MM.1S (cell line): ENCODE results near the gene SHC2.

Experiments used
- DNase-seq: peaks from one replicate; pipeline ENCODE4 v3.0.0-alpha.2; 2015
- H2AFZ ChIP-seq: fragments of 300-600 bp; sonication (generic); 2 replicates; pipeline ENCODE4 v1.6.0; 2016; ENCODE audit warnings: antibody characterized with exemption, low read length
- H3F3A ChIP-seq: fragments of 300-600 bp; sonication (generic); 2 replicates; pipeline ENCODE4 v1.6.1; 2016; ENCODE audit warnings: mild to moderate bottlenecking, antibody characterized with exemption, low read length, moderate library complexity, mixed read lengths; ENCODE audit not compliant: insufficient read depth
- H3K27ac ChIP-seq: fragments of 300-600 bp; sonication (generic); 2 replicates; pipeline ENCODE4 v1.5.1; 2016; ENCODE audit warnings: mild to moderate bottlenecking, low read length
- H3K27me3 ChIP-seq: fragments of 300-600 bp; sonication (generic); replicated peaks from 2 replicates; pipeline ENCODE4 v1.6.0; 2016; ENCODE audit warnings: low read length; ENCODE audit not compliant: insufficient read depth
- H3K36me3 ChIP-seq: fragments of 300-600 bp; sonication (generic); replicated peaks from 2 replicates; pipeline ENCODE4 v1.6.1; 2016; ENCODE audit warnings: mild to moderate bottlenecking, low read length, mixed read lengths; ENCODE audit not compliant: insufficient read depth
- H3K4me1 ChIP-seq: fragments of 300-600 bp; sonication (generic); 2 replicates; pipeline ENCODE4 v1.6.1; 2016; ENCODE audit warnings: low read length, mixed read lengths
- H3K4me2 ChIP-seq: fragments of 300-600 bp; sonication (generic); 2 replicates; pipeline ENCODE4 v1.6.0; 2016; ENCODE audit warnings: low read depth, low read length
- H3K4me3 ChIP-seq: fragments of 300-600 bp; sonication (generic); 2 replicates; pipeline ENCODE4 v1.5.1; 2016; ENCODE audit warnings: low read length, mixed read lengths
- H3K79me2 ChIP-seq: fragments of 300-600 bp; sonication (generic); 2 replicates; pipeline ENCODE4 v1.6.1; 2016; ENCODE audit warnings: mixed run types, low read length, mixed read lengths
- H3K9ac ChIP-seq: fragments of 300-600 bp; sonication (generic); 2 replicates; pipeline ENCODE4 v1.6.1; 2016; ENCODE audit warnings: low read length, mixed read lengths
- H3K9me2 ChIP-seq: fragments of 300-600 bp; sonication (generic); replicated peaks from 2 replicates; pipeline ENCODE4 v1.6.1; 2016; ENCODE audit warnings: mild to moderate bottlenecking, low read length, mixed read lengths; ENCODE audit not compliant: insufficient read depth
- H3K9me3 ChIP-seq: fragments of 300-600 bp; sonication (generic); replicated peaks from 2 replicates; pipeline ENCODE4 v1.6.1; 2016; ENCODE audit warnings: mild to moderate bottlenecking, low read length, mixed read lengths; ENCODE audit not compliant: insufficient read depth
- H4K20me1 ChIP-seq: fragments of 300-600 bp; sonication (generic); 2 replicates; pipeline ENCODE4 v1.6.1; 2016; ENCODE audit warnings: mild to moderate bottlenecking, low read length, moderate library complexity, mixed read lengths; ENCODE audit not compliant: insufficient read depth
- CTCF ChIP-seq: fragments of 300-600 bp; sonication (generic); IDR thresholded peaks from 2 replicates; pipeline ENCODE4 v1.5.1; 2016; ENCODE audit warnings: antibody characterized with exemption, low read length, mixed read lengths
- EZH2 ChIP-seq: fragments of 300-600 bp; sonication (generic); optimal IDR thresholded peaks from 2 replicates; pipeline ENCODE3; 2017; ENCODE audit warnings: low read depth, mild to moderate bottlenecking, antibody characterized with exemption, low read length, mixed read lengths
- EZH2phosphoT487 ChIP-seq: fragments of 300-600 bp; sonication (generic); IDR thresholded peaks from 2 replicates; pipeline ENCODE4 v1.6.1; 2018; ENCODE audit warnings: antibody characterized with exemption, low read length

SHC2 gene

GRCh38 chr19:504616-505015, 43.8 kb upstream of the SHC2 start:
- H3K9ac ChIP-seq: no peak overlapping the region
- peaks cover 7% of the 10 kb centered on the region; the same call in 1 of the 2 replicates for H3K4me1 ChIP-seq
- no peak for TF ChIP-seq CTCF
- no peak for TF ChIP-seq EZH2
- no peak for TF ChIP-seq EZH2phosphoT487

GRCh38 chr19:501646-502045, 40.8 kb upstream of the SHC2 start:
- DNase-seq: no peak
- Histone ChIP-seq H4K20me1 (no peaks in the 10 kb centered on the region), H3K4me2 (no peak overlapping the region), H3K36me3 (no peaks in the 10 kb centered on the region), H3K27me3 (peaks cover 56% of the 10 kb centered on the region), H3K9me2 (no peaks in the 10 kb centered on the region), H2AFZ (no peak overlapping the region), H3F3A (no peaks in the 10 kb centered on the region; the same call in 1 of the 2 replicates), H3K4me1 (no peaks in the 10 kb centered on the region), H3K79me2 (no peaks in the 10 kb centered on the region), H3K9me3 (no peaks in the 10 kb centered on the region), H3K4me3 (no peak overlapping the region), H3K27ac (no peak overlapping the region), H3K9ac (no peak overlapping the region)
- TF ChIP-seq EZH2 (no peak), EZH2phosphoT487 (no peak), CTCF (no peak)

More at GRCh38 chr19:504616-505015, 43.8 kb upstream of the SHC2 start:
- H3K9me3 ChIP-seq: no peaks in the 10 kb centered on the region
- H3K27ac ChIP-seq: no peak overlapping the region
- no peaks in the 10 kb centered on the region for H4K20me1 ChIP-seq
- no peak for DNase-seq
- peaks cover 45% of the 10 kb centered on the region for H3K27me3 ChIP-seq
- H3K79me2 ChIP-seq: peaks cover 14% of the 10 kb centered on the region
- no peaks in the 10 kb centered on the region for H3K9me2 ChIP-seq
- H2AFZ ChIP-seq: no peak overlapping the region
- H3K4me3 ChIP-seq: no peak overlapping the region
- H3F3A ChIP-seq: no peaks in the 10 kb centered on the region; the same call in 1 of the 2 replicates
- H3K4me2 ChIP-seq: no peak overlapping the region
- no peaks in the 10 kb centered on the region for H3K36me3 ChIP-seq

- no peaks in the 10 kb centered on the region for H3K9me2 ChIP-seq
- H3K79me2 ChIP-seq: no peaks in the 10 kb centered on the region
- no peaks in the 10 kb centered on the region for H4K20me1 ChIP-seq
- H2AFZ ChIP-seq: no peak overlapping the region
- TF ChIP-seq CTCF: no peak
- TF ChIP-seq EZH2phosphoT487: no peak
- no peak for TF ChIP-seq EZH2
- H3K36me3 ChIP-seq: no peaks in the 10 kb centered on the region
- H3K4me1 ChIP-seq: no peaks in the 10 kb centered on the region
- H3K4me3 ChIP-seq: no peak overlapping the region
- peaks cover 49% of the 10 kb centered on the region for H3K27me3 ChIP-seq
- H3K27ac ChIP-seq: no peak overlapping the region
- H3K9ac ChIP-seq: no peak overlapping the region
- DNase-seq: no peak
- H3K4me2 ChIP-seq: no peak overlapping the region
- no peaks in the 10 kb centered on the region for H3K9me3 ChIP-seq
- H3F3A ChIP-seq: no peaks in the 10 kb centered on the region
These were observed 38.3 kb upstream of the SHC2 start for GRCh38 chr19:498977-499623.
